NCI-H226 (cell line): ENCODE results near the gene CCDC102B.
A peak's percentile ranks its signal among the peaks of the same experiment; 100 is the strongest.
"Not testable (repeated sequence)": the region's sequence is repeated elsewhere in the genome, so short reads cannot be mapped to it uniquely, and the experiment has no call there.

Source experiments
- DNase-seq: peaks from one replicate; pipeline ENCODE4 v3.0.0-alpha.2; 2015

Gene CCDC102B

DNA sequence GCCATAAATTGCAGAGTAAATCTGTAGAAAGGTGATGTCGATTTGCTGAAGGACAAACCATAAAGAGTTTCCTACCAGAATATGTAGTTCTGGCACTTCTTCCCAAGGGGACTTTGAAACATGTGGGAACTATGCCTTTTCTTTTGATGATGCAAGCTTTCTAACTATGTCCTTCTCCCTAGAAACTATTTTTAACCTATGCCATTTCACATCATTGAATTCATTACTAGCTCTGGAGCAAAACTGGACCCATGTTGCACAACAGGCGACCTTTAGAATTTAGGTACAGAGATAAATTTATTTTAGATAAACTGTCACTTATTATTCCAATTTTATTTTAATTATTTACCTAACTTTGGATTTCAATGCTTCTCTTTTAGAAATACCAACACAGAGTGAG, 186.5 kb downstream of the CCDC102B start:
- DNase-seq = no peak

DNA sequence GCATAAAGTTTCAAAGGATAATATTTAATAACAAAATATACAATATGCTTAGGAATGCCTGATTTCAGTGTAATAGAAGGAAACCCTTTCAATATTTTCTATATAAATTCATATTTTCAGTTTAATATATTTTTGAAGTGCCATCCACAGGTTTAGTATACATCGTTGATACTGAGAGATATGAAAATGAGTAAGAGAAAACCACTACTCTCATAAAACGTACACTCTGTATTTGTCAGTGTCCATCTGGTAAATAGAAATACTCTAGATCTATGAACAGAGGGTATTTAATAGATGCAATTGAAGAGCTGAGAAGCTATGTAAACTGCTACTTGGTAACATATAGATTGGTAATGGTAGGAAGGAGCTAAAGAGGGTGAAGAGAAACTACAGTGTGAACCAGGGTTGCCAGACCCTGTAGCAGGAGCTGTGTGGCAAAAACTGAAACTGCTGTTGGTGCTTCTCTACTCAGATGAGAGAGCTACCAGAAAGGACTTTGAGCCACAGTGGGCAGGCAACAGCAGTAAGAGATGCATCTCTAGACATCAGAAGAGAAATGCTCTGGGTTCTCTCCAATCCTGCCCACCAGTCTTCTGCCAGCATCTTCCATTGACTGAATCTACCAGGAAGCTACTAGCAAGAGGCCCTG, 187.4 kb downstream of the CCDC102B start:
- no peak for DNase-seq

DNA sequence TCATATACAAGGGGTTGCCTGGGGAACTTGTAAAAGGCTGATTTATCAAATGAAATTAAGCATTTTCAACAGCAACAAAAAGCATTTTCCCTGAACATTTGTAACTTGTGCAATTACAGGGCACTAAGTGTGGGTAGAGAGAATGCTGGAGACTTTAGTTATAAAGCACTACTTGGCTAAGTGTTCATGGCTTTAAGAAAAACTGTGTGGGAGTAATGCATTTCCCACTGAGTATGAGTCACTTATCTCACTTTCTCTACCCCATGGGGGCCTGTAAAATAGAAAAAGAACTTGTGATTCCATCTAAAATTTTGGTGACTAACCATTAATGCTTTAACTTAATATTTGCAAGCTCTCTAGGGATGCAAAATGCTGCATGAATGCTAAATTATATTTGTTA, 193.4 kb downstream of the CCDC102B start:
- peak; percentile 38 for DNase-seq

DNA sequence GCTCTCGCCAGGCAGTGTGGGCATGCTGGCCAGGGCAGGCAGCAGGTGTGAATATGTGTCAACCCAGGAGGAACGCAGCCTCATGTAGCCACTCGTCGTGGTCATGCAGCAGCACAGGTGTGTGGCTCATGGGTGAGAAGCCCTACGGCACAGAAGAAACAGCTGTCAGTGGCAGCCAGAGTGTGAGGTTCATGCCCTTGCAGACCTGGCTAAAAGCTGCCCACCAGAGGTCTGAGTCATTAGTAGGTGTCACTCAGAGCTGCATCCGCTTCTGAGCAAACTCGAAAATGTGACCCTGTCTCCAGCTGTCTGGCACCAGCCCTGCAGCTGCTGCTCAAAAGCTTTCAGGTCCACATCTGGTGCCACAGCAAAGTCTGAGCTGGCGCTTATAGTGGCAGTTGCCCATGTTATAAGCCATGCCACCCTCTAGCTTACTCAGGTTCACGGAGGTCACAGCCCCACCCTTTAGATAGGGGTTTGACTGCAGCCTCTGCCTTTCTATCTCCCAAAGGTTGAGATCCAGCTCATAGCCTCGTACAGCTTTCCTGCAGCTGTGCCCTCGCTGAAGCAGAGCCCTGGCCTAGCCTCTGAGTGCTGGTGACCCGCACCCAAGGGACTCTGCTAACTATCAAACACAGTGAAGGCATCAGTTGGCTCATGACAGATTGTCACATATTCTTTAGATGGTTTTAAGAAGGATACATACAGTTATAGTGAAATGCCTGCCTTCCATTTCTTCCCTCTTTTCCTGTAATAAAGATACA, 195.0 kb downstream of the CCDC102B start:
- no peak for DNase-seq

DNA sequence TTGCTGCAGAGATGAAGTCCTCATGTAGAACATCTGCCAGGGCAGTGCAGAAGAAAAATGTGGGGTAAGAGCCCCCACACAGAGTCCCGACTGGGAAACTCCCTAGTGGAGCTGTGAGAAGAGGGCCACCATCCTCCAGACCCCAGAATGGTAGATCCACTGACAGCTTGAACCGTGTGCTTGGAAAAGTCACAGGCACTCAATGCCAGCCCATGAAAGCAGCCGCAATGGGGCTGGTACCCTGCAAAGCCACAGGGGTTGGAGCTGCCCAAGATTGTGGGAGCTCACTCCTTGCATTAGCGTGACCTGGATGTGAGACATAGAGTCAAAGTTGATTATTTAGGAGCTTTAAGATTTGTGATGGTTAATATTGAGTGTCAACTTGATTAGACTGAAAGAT, 197.8 kb downstream of the CCDC102B start:
- DNase-seq = no peak

DNA sequence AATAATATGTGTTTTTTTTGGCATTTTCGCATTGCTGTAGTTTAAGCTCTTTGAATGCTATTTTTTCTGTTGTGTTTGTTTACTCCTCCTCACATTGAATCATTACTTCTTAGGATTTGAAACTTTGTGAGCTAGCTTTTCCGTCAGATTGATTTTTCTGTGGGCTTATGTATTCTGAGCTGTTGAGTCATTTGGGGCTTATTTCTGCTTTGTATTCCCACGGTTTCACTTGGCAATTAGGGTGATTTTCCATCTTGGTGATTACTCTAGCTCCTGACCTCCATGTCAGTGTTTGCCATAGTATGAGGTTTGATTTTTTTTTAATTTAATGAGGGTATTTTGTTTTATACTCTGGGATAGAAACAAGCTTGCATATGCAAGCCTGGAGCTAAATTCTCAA, 200.0 kb downstream of the CCDC102B start:
- DNase-seq = no peak

DNA sequence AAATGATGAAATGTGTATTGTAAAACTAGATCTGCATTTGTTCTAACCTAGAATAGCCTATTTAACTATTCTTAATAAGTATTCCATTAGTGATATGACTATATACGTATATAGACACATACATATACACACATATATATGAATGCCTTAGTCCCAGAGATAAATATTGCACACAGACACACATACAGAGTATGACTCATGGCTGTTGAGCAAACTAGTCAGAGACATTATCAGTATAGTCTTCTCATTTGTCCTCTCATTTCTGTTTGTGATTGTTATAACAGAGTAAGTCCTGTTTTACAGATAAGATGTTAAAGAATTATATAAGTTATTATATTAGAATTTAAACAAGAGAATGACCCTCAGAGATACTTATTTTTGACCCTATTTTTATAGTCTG, 202.5 kb downstream of the CCDC102B start:
- DNase-seq = no peak

DNA sequence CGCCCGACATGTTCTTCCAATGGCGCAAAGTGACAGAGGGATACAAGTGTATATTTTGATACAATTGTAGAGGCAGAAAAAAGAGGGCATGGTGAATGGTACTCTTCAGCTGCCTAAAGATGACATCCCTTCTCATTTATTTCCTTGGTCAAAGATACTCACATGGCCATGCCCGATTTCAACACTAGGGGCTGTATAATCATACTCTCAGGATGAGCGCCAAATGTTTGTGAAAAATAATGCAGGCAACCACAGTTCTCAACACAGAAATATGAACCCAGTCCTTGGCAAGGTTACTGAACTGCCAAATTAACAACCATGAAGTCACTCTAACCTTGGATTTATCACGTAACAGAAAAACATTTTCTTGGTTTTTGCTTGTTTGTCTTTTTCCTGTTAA, 204.4 kb downstream of the CCDC102B start:
- DNase-seq = no peak

DNA sequence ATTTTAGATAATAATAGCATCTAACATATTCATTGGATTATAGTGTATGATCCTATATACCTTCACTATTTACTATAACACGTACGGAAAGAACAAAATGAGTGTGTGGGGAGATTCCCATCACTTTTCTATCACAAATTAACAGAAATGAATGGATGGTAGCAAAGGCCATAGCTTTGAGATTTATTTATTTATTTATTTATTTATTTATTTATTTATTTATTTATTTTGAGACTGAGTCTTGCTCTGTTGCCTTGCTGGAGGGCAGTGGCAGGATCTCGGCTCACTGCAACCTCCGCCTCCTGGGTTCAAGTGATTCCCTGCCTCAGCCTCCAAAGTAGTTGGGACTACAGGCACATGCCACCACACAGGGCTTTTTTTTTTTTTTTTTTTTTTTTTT, 208.3 kb downstream of the CCDC102B start:
- DNase-seq = not testable (repeated sequence)

DNA sequence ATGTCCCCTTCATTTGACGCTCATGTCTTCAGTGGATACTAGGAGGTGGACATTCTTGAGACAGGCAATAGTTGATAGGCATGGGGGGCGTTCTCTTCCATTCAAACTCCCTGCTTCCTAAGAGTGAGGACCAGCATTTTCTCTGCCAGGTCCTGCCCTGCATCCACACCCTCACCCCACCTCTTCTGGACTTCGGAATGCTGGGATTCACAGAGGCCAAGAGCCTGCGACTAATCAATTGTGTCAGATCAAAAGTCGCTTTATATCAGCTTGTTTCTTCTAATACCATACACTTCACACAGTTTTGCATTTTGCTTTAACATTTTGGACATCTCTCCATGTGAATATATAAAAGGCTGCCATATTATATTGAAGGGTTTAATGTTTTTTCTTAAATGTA, 210.7 kb downstream of the CCDC102B start:
- no peak for DNase-seq

DNA sequence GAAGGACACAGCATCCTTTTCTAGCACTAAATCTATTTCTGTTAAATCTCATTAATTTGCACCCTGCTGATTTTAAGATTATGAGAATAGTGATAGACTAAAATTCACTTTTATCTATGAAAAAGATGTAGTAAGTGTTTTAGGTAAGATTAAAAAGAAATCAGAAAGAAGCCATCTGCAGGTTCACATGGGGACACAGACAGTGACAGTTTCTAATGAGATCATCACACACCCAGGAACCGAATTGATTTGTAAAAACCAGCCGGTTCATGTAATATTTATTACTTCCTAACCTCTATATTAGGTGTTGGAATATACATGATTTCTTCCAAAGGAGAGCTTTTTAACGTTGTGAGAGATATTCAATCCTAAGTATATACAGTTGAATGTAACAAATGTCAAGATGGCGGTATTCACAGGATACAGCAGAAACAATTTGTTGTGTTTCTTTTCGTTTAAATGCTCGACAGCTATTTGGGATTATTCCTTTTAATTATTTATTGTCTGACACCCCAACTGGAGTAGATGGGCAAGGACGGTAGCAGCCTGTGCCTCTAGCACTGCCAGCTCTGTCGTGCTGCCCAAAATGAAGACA, 223.4 kb downstream of the CCDC102B start:
- DNase-seq = no peak

DNA sequence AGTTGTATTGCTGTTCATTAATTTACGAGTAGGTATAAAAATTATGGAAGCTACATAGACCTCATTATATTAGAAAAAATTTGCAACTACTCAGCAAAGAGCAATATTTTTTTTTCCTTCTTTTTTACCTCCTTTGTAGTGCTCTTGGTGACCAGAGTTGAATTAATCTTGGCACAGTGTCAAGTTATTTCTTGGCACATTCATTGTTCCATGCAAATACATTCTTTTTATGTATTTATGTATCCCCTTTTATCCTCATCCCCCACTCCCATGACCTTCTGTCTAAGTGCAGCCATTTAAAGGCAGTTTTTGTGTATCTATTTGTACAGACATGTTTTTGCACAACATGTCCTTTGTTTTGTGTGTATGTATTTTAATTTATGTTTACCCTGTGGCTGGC, 224.5 kb downstream of the CCDC102B start:
- no peak for DNase-seq

DNA sequence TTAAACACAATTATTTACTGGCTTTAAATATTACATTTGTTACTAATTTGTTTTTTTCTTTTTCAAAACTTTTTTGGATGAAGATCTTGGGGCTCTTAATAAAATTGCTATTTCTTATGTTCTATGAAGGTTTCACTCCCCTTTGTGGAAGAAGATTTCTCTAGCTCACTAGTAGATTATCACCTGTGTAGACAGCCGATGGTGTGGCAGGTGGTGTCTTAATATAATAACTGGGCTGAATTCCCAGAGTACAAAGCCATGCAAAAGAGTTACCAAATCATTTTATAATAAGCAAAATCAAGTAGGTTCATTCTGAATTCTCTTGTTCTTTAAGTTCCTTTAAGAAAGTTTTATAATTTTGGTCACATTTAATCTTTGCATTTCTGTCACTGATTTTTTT, 233.7 kb downstream of the CCDC102B start:
- DNase-seq = no peak

DNA sequence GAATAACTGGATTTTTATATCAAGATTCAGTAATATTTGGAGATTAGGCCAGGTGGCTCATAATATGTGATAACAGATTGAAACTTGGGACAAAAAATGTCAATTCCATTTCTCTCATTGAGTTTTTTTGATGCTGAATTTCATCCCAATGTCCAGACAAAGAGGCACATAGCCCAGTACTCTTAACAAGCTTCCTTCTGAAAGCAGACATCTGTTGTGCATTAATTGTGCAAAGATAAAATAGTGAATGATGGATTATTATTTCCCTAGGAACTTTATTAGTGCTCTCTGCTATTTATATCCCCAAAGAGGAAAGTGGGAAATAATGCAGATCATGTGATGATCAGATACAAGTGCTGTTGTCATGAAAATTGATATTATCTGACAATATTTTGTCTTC, 234.1 kb downstream of the CCDC102B start:
- no peak for DNase-seq

DNA sequence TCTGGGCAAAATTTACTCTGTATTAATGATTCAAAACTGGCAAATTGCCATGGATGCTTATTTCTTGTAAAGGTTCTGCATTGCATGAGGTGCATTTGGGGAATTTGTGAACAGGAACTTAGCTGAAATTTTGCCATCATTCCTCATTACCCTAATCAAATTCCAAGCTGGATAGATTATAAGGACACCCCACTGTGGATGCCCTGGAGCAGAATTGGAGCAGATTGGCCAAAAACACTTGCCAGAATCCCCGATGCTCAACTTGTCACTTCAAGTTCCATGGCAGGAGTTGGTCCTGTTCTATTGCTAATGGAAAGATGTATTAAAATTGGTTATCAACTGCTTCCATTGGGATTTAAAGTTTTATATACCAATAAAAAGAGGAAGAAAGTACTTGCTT, 237.9 kb downstream of the CCDC102B start:
- DNase-seq = no peak

DNA sequence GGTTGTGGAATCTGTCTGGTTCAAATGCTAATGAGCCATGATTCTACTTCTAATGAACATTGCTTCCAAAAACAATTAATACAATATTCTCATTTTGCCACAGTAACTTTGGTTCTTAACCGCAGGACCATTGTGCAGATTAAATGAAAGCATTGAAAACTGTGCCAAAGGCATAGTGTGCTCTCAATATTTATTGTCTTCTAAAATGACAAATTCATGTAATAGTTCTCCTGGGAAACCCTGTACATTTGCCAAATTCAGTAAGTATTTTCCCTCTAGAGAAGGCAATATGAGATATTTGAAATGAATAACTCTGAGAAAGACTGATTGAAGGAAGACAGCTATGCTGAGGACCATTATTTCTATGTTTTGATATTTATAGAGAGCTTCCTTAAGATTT, 246.3 kb downstream of the CCDC102B start:
- no peak for DNase-seq

DNA sequence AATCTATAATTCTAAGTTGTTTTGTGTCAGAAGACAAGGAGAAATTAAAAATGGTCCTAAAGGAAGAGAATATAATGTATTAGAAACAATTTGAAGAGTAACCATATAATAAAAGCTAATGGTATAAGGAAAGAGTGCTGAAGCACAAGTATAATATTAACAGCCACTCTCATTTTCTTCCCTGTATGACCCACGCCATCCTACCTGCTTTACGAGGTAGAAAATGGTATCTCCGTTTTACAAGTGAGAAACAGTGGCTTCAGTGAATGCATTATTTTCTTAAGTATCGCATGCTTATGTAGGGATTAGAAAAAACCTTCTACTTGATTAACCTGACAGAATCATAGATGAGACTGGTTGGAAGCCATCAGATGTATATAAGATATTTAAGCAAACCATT, 266.2 kb downstream of the CCDC102B start:
- no peak for DNase-seq

DNA sequence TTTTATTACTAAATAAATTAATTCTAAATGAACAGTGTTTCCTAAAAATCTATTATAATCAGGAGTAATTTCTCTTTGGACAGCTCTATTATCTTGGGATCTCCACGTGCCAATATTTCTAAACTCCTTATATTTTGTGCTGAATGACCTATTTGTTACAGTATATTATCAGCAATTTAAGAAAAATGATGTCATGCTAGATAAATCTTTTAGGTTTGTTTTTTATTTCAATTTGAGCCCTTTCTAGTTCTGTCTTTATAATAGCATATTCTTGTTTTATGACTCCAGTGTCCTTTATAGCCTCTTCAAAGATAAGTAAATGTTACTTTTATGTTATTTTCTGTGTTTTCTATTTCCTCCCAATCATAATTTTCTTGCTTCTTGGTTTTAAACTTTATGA, 269.2 kb downstream of the CCDC102B start:
- DNase-seq = no peak

DNA sequence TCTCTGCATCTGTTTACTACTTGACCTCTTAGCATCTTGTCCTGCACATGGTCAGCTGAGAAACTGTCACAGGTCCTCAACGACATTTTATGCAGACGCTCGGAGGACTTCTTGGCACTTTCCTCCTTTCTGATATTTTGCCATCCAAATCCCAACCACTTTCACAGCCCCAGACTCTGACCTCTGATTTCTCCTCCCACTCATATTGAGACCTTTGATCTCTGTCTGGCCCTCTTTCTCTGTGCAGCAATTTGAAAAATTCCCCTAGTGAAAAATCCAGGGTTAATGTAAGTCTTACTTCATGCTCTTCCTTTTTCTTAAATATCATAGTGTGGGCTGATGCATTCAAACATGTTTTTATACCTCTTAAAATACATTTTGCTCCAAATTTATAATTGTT, 273.8 kb downstream of the CCDC102B start:
- no peak for DNase-seq

DNA sequence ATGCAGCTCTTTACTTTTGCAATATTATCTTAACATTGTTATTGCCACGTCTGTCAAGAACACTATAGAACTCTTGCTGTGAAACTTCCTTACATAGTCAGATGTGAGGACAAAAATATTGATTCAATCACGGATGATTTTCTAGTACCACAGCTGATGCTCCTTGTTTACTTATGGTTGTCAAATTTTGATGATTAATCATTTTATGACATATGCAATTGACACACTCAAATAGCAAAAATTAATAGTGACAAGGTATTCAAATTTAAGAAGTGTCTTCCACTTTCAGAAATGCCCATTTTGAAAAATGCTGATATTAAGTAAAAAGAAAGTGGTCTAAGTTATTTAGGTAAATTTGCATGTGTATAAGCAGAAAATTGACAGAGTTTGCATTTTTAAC, 284.0 kb downstream of the CCDC102B start:
- no peak for DNase-seq

DNA sequence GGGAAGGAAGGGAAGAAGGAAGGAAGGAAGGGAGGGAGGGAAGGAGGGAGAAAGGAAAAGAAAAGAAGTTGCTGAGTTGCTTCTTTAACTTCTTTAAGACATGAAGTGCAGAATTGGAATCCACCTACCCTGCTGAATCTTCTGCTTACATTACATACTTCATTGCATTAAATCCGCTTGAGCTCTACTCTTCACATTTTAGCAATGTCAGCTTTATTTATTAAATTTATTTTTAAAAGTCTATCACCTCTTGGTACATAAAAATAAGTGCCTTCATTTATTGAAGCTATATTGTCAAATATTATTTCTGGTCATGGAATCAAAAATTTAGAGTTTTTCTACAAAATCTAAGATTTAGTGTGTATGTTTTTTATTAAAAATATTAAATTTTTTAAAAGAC, 284.6 kb downstream of the CCDC102B start:
- no peak for DNase-seq

DNA sequence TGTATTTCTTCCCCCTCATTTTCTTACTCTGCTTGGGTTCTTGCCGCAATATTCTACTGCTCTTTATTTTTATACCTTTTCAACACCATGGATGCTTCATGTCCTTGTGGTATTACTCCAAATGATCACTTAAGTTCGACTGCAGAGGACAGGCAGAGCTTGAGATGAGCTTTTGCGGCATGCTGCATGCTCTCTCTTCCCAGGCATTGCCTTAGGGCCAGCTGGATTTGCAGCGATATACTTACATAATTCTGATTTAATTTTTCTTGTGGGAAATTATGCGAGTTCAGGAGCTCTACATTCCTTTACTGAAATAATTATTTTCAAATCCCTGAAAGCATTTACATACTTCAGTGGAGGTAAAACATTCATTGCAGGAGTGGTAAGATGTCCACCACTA, 288.1 kb downstream of the CCDC102B start:
- no peak for DNase-seq

DNA sequence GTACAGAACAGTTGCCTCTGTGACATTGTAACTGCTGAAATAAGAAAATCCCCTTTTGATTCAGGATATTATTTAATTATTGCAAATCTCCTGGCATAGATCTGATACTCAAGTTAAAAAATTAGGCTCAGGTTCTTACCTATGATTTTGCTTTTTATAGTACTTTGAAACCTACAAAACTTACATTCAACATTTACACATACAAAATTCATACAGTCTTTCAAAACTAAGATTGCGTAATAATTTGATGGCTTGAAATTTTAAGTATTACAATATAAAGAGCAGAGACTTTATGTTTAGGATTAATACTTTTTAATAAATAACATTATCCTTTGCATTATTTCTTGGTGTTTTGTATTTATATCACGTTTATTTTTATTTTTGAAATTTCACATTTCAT, 291.1 kb downstream of the CCDC102B start:
- no peak for DNase-seq

DNA sequence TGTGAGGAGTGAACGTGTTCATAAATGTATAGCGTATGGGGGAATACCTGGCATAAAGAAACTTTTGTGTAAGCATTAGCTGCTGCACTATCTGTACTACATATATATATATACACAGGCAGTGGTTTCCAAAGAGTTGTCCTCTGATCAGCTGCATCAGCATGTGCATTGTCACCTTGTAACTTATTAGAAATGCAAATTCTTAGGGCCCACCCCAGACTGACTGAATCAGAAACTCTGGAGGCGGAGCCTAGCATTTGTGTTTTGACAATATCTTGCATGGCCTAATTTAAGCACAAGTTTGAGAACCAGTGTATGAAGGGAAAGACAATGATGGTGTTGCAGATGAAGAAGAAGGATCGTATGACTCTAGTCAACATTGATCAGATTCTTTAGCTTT, 299.5 kb downstream of the CCDC102B start:
- no peak for DNase-seq

DNA sequence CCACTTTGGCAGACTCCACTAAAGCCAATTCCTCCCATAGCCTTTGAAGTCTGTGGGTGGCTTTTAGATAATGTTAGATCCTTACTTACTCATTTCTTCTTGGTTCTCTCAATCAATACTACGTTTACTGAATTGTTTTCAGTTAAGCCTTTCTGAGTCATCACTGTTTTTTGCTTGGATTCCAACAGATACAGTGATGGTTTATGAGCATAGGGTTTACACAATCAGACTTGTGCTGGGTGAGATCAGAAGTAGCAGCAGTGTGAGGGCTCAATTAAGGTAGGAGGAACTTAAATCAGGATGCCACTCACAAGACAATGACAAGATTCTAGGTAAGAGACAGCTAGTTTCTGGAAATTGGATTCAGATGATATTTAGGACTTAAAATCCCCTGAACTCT, 305.1 kb downstream of the CCDC102B start:
- no peak for DNase-seq
